Neural cell (in vitro differentiated cells): ENCODE data around the gene ANK2. TPM values are rescaled to one million over a fixed set of nuclear protein-coding genes. Genes with fewer than 3 reads are reported as not detected.

Source experiments
- H2AFZ ChIP-seq: fragments of 200-600, 300-800 bp; sonication (generic), shearing (Covaris generic); 2 replicates; pipeline ENCODE4 v1.6.0; 2014; ENCODE audit warnings: low read depth, mild to moderate bottlenecking, antibody characterized with exemption, low read length, moderate library complexity
- H3F3A ChIP-seq: fragments of 200-600 bp; shearing (Covaris generic); 2 replicates; pipeline ENCODE4 v1.6.1; 2016; ENCODE audit warnings: mild to moderate bottlenecking, moderate library complexity, mixed read lengths, antibody characterized with exemption, low read length; ENCODE audit not compliant: insufficient read depth, poor library complexity, severe bottlenecking
- H3K27ac ChIP-seq: fragments of 200-600, 300-800 bp; sonication (generic), shearing (Covaris generic); 2 replicates; pipeline ENCODE4 v1.5.1; 2014; ENCODE audit warnings: mild to moderate bottlenecking, low read length, moderate library complexity
- H3K27me3 ChIP-seq: fragments of 300-800, 200-600 bp; sonication (generic), shearing (Covaris generic); 2 replicates; pipeline ENCODE4 v1.6.0; 2014; ENCODE audit warnings: mild to moderate bottlenecking, low read depth, low read length, moderate library complexity; ENCODE audit not compliant: insufficient read depth
- H3K36me3 ChIP-seq: fragments of 300-800, 200-600 bp; sonication (generic), shearing (Covaris generic); 2 replicates; pipeline ENCODE4 v1.5.1; 2014; ENCODE audit warnings: mild to moderate bottlenecking, antibody characterized with exemption, low read length, moderate library complexity; ENCODE audit not compliant: insufficient read depth
- H3K4me2 ChIP-seq: fragments of 300-800, 200-600 bp; sonication (generic), shearing (Covaris generic); 2 replicates; pipeline ENCODE4 v1.6.0; 2014; ENCODE audit warnings: mild to moderate bottlenecking, low read length
- H3K4me3 ChIP-seq: fragments of 300-800, 200-600 bp; sonication (generic), shearing (Covaris generic); 2 replicates; pipeline ENCODE4 v1.5.1; 2014; ENCODE audit warnings: mild to moderate bottlenecking, low read length, moderate library complexity
- H3K79me2 ChIP-seq: fragments of 200-600 bp; shearing (Covaris generic); replicated peaks from 2 replicates; pipeline ENCODE4 v1.6.0; 2014; ENCODE audit warnings: mild to moderate bottlenecking, low read length, moderate library complexity; ENCODE audit not compliant: insufficient read depth
- H3K9ac ChIP-seq: fragments of 300-800, 200-600 bp; sonication (generic), shearing (Covaris generic); 2 replicates; pipeline ENCODE4 v1.6.1; 2016; ENCODE audit warnings: mild to moderate bottlenecking, low read length, mixed read lengths
- H3K9me2 ChIP-seq: fragments of 200-600 bp; shearing (Covaris generic); 2 replicates; pipeline ENCODE4 v1.6.1; 2016; ENCODE audit warnings: mild to moderate bottlenecking, low read length, mixed read lengths; ENCODE audit not compliant: insufficient read depth
- H3K9me3 ChIP-seq: fragments of 200-600, 300-800 bp; sonication (generic), shearing (Covaris generic); 2 replicates; pipeline ENCODE4 v1.6.1; 2016; ENCODE audit warnings: mild to moderate bottlenecking, mixed run types, low read length, moderate library complexity, mixed read lengths
- H4K20me1 ChIP-seq: fragments of 200-600 bp; shearing (Covaris generic); 2 replicates; pipeline ENCODE4 v1.6.1; 2016; ENCODE audit warnings: mild to moderate bottlenecking, mixed run types; ENCODE audit not compliant: insufficient read depth
- CTCF ChIP-seq: fragments of 450-650 bp; IDR thresholded peaks from 2 replicates; pipeline ENCODE4 v1.5.1; 2014; ENCODE audit warnings: antibody characterized with exemption, mild to moderate bottlenecking, moderate library complexity; ENCODE audit not compliant: poor library complexity, severe bottlenecking
- EP300 ChIP-seq: fragments of 450-650 bp; conservative IDR thresholded peaks from 2 replicates; pipeline ENCODE4 v1.6.1; 2014; ENCODE audit warnings: antibody characterized with exemption, mild to moderate bottlenecking, moderate library complexity; ENCODE audit not compliant: poor library complexity, severe bottlenecking
- EZH2 ChIP-seq: fragments of 200-600, 300-800 bp; shearing (Covaris generic), sonication (generic); IDR thresholded peaks from 2 replicates; pipeline ENCODE4 v1.6.1; 2014; ENCODE audit warnings: antibody characterized with exemption, low read length, borderline replicate concordance, mild to moderate bottlenecking; ENCODE audit not compliant: insufficient read depth, poor library complexity, severe bottlenecking
- MXI1 ChIP-seq: fragments of 450-650 bp; conservative IDR thresholded peaks from 2 replicates; pipeline ENCODE4 v1.6.1; 2014; ENCODE audit warnings: antibody characterized with exemption, mild to moderate bottlenecking; ENCODE audit not compliant: poor library complexity, severe bottlenecking
- POLR2AphosphoS5 ChIP-seq: IDR thresholded peaks from 2 replicates; pipeline ENCODE4 v1.6.1; 2012
- RAD21 ChIP-seq: fragments of 450-650 bp; conservative IDR thresholded peaks from 2 replicates; pipeline ENCODE4 v1.6.1; 2014; ENCODE audit warnings: antibody characterized with exemption, mild to moderate bottlenecking, moderate library complexity
- REST ChIP-seq: IDR thresholded peaks from 2 replicates; pipeline ENCODE4 v1.6.1; 2012; ENCODE audit warnings: borderline replicate concordance
- SMC3 ChIP-seq: fragments of 450-650 bp; conservative IDR thresholded peaks from 2 replicates; pipeline ENCODE4 v1.6.1; 2014; ENCODE audit warnings: antibody characterized with exemption, mild to moderate bottlenecking, moderate library complexity; ENCODE audit not compliant: poor library complexity
- TAF1 ChIP-seq: IDR thresholded peaks from 2 replicates; pipeline ENCODE4 v1.6.1; 2012; ENCODE audit warnings: low read depth
- polyA plus RNA-seq: library from polyadenylated mRNA; depleted of rRNA; stranded (reverse); fragments of >200 nt; gene quantifications from 2 replicates; pipeline ENCODE4 v1.2.3, GENCODE V29; 2014

ANK2 gene
- polyA plus RNA-seq, 1 donor from 2014 or later, result 52.0 TPM

GRCh38 chr4:113009461-113009860 lies 40.0 kb upstream of the ANK2 start:
- no peaks in the 10 kb centered on the region for H3K9me2 ChIP-seq
- no peak overlapping the region for H3K27ac ChIP-seq
- no peaks in the 10 kb centered on the region for H3K9me3 ChIP-seq
- no peak overlapping the region for H2AFZ ChIP-seq
- no peaks in the 10 kb centered on the region for H3K36me3 ChIP-seq
- no peak overlapping the region for H3K4me3 ChIP-seq
- H3K27me3 ChIP-seq, result no peaks in the 10 kb centered on the region
- H4K20me1 ChIP-seq, result no peaks in the 10 kb centered on the region
- H3K4me2 ChIP-seq, result no peak overlapping the region
- H3K79me2 ChIP-seq, result no peaks in the 10 kb centered on the region
- no peak for TF ChIP-seq EP300
- no peak for TF ChIP-seq EZH2
- TF ChIP-seq REST, result no peak
- no peak for TF ChIP-seq POLR2AphosphoS5
- TF ChIP-seq MXI1, result no peak
- no peak for TF ChIP-seq TAF1
- no peak for TF ChIP-seq SMC3
- no peak for TF ChIP-seq RAD21
- no peak for TF ChIP-seq CTCF
- no peaks in the 10 kb centered on the region for H3F3A ChIP-seq
- no peak overlapping the region for H3K9ac ChIP-seq

DNA sequence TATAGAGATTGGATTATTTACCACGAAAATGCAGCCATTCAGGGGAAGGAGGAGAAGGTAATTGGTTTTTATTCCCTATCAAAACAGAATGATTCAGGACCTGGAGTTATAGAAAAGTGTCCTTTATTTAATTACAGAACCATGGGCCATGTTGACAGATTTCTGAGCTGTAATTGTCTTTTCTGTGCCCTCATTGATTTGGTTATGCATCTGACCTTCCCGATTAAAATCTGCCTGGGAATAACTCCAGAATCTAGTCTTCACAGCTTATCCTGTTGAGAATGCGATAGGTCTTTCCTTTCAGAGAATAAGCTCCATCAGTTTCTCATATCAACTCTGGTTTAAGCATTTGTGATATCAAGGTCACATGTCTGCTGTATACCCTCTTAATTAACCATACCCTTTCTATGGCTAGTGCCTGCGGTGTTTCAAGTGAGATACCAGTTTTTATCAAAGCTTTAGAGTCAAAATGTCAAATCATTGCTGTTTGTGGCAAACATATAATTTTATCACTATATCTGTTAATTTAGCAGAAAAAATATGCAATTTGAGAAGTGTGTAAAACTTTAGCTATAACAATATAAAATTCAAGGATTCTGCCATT lies 37.2 kb upstream of the ANK2 start:
- Histone ChIP-seq H3K9me2 (no peaks in the 10 kb centered on the region), H3K27me3 (no peaks in the 10 kb centered on the region), H3K9me3 (no peaks in the 10 kb centered on the region), H4K20me1 (no peaks in the 10 kb centered on the region), H3F3A (no peaks in the 10 kb centered on the region), H3K9ac (no peak overlapping the region), H3K4me3 (peak overlapping the region; percentile 50), H3K27ac (peak overlapping the region; percentile 27), H3K79me2 (no peaks in the 10 kb centered on the region), H3K36me3 (no peaks in the 10 kb centered on the region), H2AFZ (no peak overlapping the region), H3K4me2 (no peak overlapping the region)
- TF ChIP-seq POLR2AphosphoS5, result no peak
- TF ChIP-seq EZH2, result no peak
- no peak for TF ChIP-seq MXI1
- no peak for TF ChIP-seq TAF1
